Astrocyte of the cerebellum (primary cell): ENCODE measurements around the gene REPIN1.
"Not testable (repeated sequence)": the region's sequence is repeated elsewhere in the genome, so short reads cannot be mapped to it uniquely, and the experiment has no call there.

Experiments used
- DNase-seq: peaks from one replicate; pipeline ENCODE4 v3.0.0-alpha.2; 2011; ENCODE audit warnings: low read depth
- H3K4me3 ChIP-seq: 2 replicates; pipeline ENCODE4 v1.5.1; 2011; ENCODE audit warnings: mild to moderate bottlenecking, low read depth, low read length, moderate library complexity
- CTCF ChIP-seq: IDR thresholded peaks from 2 replicates; pipeline ENCODE4 v1.5.1; 2012; ENCODE audit warnings: low read length, low read depth, moderate library complexity, mild to moderate bottlenecking; ENCODE audit errors: missing control alignments
- in situ Hi-C: cut with HindIII; loops from 2 replicates; pipeline ENCODE4 v1.10.0; 2017; ENCODE audit warnings: low sequenced_read_pairs

Gene REPIN1

DNA sequence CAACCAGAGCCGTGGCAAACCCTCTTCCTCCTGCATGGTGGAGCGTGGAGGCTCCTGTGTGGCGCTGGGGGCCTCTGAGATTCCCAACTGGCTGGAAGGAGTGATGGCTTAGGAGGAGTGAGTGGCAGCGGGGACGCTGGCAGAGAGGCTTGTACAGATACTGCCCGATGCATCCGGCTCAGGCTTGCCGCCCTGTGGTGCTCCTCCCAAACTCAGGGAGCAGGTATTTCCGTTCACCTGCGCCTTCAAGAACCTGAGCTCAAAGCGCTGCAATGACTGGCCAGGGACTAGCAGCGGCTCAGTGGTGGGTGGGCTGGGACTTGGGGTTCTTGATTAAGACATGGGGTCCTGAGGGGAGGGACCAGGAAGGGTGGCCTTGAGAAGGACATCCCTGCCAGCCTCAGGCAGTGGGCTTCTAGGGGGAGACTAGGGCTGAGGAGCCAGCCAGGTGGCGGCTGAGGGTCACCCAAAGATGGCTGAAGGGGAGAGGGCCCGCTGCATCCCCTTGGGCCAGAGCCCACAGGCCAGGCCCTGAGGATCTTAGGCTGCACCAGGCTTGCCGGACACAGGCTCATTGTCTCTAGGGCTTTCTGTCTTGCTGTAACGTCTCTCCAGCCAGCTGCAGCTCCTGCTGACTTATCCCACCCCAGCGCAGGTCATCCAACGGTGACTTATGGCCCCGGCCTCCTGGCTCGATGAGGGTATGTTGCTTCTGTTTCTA, 13.7 kb downstream of the REPIN1 start:
- DNase-seq = no peak
- no peak for TF ChIP-seq CTCF
- in situ Hi-C loops = no loop called here
- H3K4me3 ChIP-seq = no peak overlapping the region

- in situ Hi-C loops = no loop called here
- no peak for DNase-seq
- TF ChIP-seq CTCF = no peak
- H3K4me3 ChIP-seq = no peak overlapping the region
Measured at GRCh38 chr7:150382844-150383225, 14.2 kb downstream of the REPIN1 start.

- no peak overlapping the region for H3K4me3 ChIP-seq
- no peak for DNase-seq
- no peak for TF ChIP-seq CTCF
- in situ Hi-C loops = no loop called here
Measured at GRCh38 chr7:150383710-150384397, 15.2 kb downstream of the REPIN1 start.

GRCh38 chr7:150384406-150385301, 16.0 kb downstream of the REPIN1 start:
- no peak for DNase-seq
- no peak for TF ChIP-seq CTCF
- no peak overlapping the region for H3K4me3 ChIP-seq
- in situ Hi-C loops = no loop called here

- DNase-seq = no peak
- no peak overlapping the region for H3K4me3 ChIP-seq
- no peak for TF ChIP-seq CTCF
- in situ Hi-C loops = no loop called here
Measured at GRCh38 chr7:150385302-150385723, 16.7 kb downstream of the REPIN1 start.

DNA sequence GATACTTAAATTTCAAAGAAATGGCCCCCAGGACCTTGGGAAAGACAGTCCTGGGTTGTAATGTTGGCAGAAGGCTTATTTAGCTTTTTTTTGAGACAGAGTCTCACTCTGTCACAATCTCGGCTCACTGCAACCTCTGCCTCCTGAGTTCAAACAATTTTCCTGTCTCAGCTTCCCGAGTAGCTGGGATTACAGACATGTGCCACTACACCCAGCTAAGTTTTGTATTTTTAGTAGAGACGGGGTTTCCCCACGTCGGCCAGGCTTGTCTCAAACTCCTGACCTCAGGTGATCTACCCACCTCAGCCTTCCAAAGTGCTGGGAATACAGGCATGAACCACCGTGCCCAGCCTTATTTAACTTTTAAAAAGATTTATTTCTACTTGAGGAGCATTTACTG, 17.3 kb downstream of the REPIN1 start:
- H3K4me3 ChIP-seq, in situ Hi-C loops, DNase-seq: not testable (repeated sequence)
